Epithelial cell of proximal tubule (primary cell): ENCODE data around the gene MIS12. TPM values are rescaled to one million over a fixed set of nuclear protein-coding genes. Genes with fewer than 3 reads are reported as not detected.

Experiments
- DNase-seq: peaks from one replicate; pipeline ENCODE4 v3.0.0-alpha.2; 2011; ENCODE audit warnings: low read depth
- H3K4me3 ChIP-seq: 2 replicates; pipeline ENCODE4 v1.5.1; 2011; ENCODE audit warnings: low read depth, mild to moderate bottlenecking, low read length
- CTCF ChIP-seq: conservative IDR thresholded peaks from 2 replicates; pipeline ENCODE4 v1.5.1; 2012; ENCODE audit warnings: low read depth, mild to moderate bottlenecking, low read length
- total RNA-seq: library from RNA; depleted of rRNA; stranded (reverse); fragments of >200 nt; gene quantifications from 2 replicates; pipeline ENCODE4 v1.2.3, GENCODE V29; 2015

The MIS12 gene
- total RNA-seq, 1 donor from 2014 or later, result 27.3 TPM

- H3K4me3 ChIP-seq, result no peak overlapping the region
- DNase-seq, result no peak
- TF ChIP-seq CTCF, result no peak
These were observed 54.0 kb downstream of the MIS12 start for GRCh38 chr17:5540321-5540720.

Other genes starting within 250 kb of the MIS12 start
- gene RABEP1, start 204.3 kb upstream of the MIS12 start, total RNA-seq, result 20.6 and 21.4 TPM in 2 replicates
- gene NUP88, start 66.9 kb upstream of the MIS12 start, total RNA-seq, result 108 and 166 TPM in 2 replicates
- gene RPAIN, start 66.4 kb upstream of the MIS12 start, total RNA-seq, result 25.2 and 53.9 TPM in 2 replicates
- gene C1QBP, start 47.4 kb upstream of the MIS12 start, total RNA-seq, result 259 and 408 TPM in 2 replicates
- gene DHX33, start 17.6 kb upstream of the MIS12 start, total RNA-seq, result 8.9 and 10.9 TPM in 2 replicates
- gene DERL2, start 388 bp upstream of the MIS12 start, total RNA-seq, result 21.4 and 65.6 TPM in 2 replicates
- 7.8 and 12.7 TPM in 2 replicates for gene NLRP1, start 97.9 kb downstream of the MIS12 start, total RNA-seq